ENCODE results near the gene SLCO1A2.

Gene SLCO1A2

DNA sequence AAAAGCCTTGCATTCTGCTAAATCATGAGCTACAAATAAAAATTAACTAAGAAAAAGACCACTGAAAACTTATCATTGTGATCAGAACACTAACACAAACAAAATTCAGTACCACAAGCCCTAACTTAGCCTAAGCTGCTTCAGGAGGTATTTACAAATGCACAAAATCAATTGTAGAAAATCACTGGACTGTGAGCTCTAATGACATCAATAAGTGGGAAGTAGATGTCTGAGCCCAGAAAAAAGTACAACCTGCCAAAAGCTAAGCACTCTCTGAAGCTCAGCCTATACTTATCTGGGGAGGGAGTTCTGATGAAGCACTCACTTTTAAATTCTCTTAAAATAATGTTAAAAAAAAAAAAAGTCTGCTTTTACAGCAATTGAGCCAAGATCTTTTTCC, 110.8 kb downstream of the SLCO1A2 start:
- Histone ChIP-seq H3K27me3 (ENCODE audit: control insufficient read depth in 1 of 2, insufficient read depth in 2 of 2, low read length in 2 of 2) (no peaks in the 10 kb centered on the region), H3K27ac (ENCODE audit: low read depth, low read length) (no peak overlapping the region), H3K9me3 (ENCODE audit: control insufficient read depth in 1 of 2, low read length in 2 of 2) (no peaks in the 10 kb centered on the region), H3K4me3 (ENCODE audit: low read depth in 1 of 2, low read length in 2 of 2) (no peak overlapping the region), H3K9ac (ENCODE audit: low read depth in 1 of 2, low read length in 2 of 2) (no peak overlapping the region), H3K4me1 (ENCODE audit: control insufficient read depth in 1 of 2, insufficient read depth in 2 of 2, low read length in 2 of 2) (no peaks in the 10 kb centered on the region), H3K36me3 (ENCODE audit: control insufficient read depth in 1 of 2, insufficient read depth in 2 of 2, low read length in 2 of 2) (no peaks in the 10 kb centered on the region)

- Histone ChIP-seq H3K9me3 (ENCODE audit: control insufficient read depth in 1 of 2, low read length in 2 of 2) (no peaks in the 10 kb centered on the region), H3K4me3 (ENCODE audit: low read depth in 1 of 2, low read length in 2 of 2) (no peak overlapping the region), H3K27ac (ENCODE audit: low read depth, low read length) (no peak overlapping the region), H3K27me3 (ENCODE audit: control insufficient read depth in 1 of 2, insufficient read depth in 2 of 2, low read length in 2 of 2) (no peaks in the 10 kb centered on the region), H3K36me3 (ENCODE audit: control insufficient read depth in 1 of 2, insufficient read depth in 2 of 2, low read length in 2 of 2) (no peaks in the 10 kb centered on the region), H3K9ac (ENCODE audit: low read depth in 1 of 2, low read length in 2 of 2) (no peak overlapping the region), H3K4me1 (ENCODE audit: control insufficient read depth in 1 of 2, insufficient read depth in 2 of 2, low read length in 2 of 2) (no peaks in the 10 kb centered on the region)
Measured at GRCh38 chr12:21221778-21222177, 112.9 kb downstream of the SLCO1A2 start.

GRCh38 chr12:21221072-21221471, 113.6 kb downstream of the SLCO1A2 start:
- Histone ChIP-seq H3K9me3 (ENCODE audit: control insufficient read depth in 1 of 2, low read length in 2 of 2) (no peaks in the 10 kb centered on the region), H3K4me3 (ENCODE audit: low read depth in 1 of 2, low read length in 2 of 2) (no peak overlapping the region), H3K27me3 (ENCODE audit: control insufficient read depth in 1 of 2, insufficient read depth in 2 of 2, low read length in 2 of 2) (no peaks in the 10 kb centered on the region), H3K27ac (ENCODE audit: low read depth, low read length) (no peak overlapping the region), H3K9ac (ENCODE audit: low read depth in 1 of 2, low read length in 2 of 2) (no peak overlapping the region), H3K4me1 (ENCODE audit: control insufficient read depth in 1 of 2, insufficient read depth in 2 of 2, low read length in 2 of 2) (no peaks in the 10 kb centered on the region), H3K36me3 (ENCODE audit: control insufficient read depth in 1 of 2, insufficient read depth in 2 of 2, low read length in 2 of 2) (no peaks in the 10 kb centered on the region)

GRCh38 chr12:21220266-21220665, 114.5 kb downstream of the SLCO1A2 start:
- Histone ChIP-seq H3K9ac (ENCODE audit: low read depth in 1 of 2, low read length in 2 of 2) (no peak overlapping the region), H3K9me3 (ENCODE audit: control insufficient read depth in 1 of 2, low read length in 2 of 2) (no peaks in the 10 kb centered on the region), H3K27me3 (ENCODE audit: control insufficient read depth in 1 of 2, insufficient read depth in 2 of 2, low read length in 2 of 2) (no peaks in the 10 kb centered on the region), H3K27ac (ENCODE audit: low read depth, low read length) (no peak overlapping the region), H3K36me3 (ENCODE audit: control insufficient read depth in 1 of 2, insufficient read depth in 2 of 2, low read length in 2 of 2) (no peaks in the 10 kb centered on the region), H3K4me3 (ENCODE audit: low read depth in 1 of 2, low read length in 2 of 2) (no peak overlapping the region), H3K4me1 (ENCODE audit: control insufficient read depth in 1 of 2, insufficient read depth in 2 of 2, low read length in 2 of 2) (no peaks in the 10 kb centered on the region)

DNA sequence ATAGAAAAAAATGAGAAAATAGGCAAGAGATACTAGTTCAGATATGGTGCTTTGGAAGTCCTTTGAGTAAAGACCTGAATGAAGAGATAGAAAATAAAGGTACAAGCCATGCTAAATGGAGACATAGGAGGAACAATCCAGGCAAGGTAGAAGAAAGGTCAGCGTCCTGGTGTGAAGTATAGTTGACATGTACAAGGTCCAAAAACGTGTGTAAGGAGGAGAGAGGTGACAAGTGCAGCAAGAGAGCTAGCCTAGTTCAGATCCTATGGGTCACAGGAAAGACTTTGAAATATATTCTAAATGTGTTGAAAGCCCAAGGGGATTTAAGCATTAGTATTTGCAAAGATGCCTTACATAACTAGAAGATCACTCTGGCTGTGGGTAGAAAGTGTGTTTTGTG, 115.5 kb downstream of the SLCO1A2 start:
- H3K36me3 ChIP-seq (ENCODE audit: control insufficient read depth in 1 of 2, insufficient read depth in 2 of 2, low read length in 2 of 2): no peaks in the 10 kb centered on the region
- no peaks in the 10 kb centered on the region for H3K27me3 ChIP-seq (ENCODE audit: control insufficient read depth in 1 of 2, insufficient read depth in 2 of 2, low read length in 2 of 2)
- H3K9ac ChIP-seq (ENCODE audit: low read depth in 1 of 2, low read length in 2 of 2): no peak overlapping the region
- no peaks in the 10 kb centered on the region for H3K9me3 ChIP-seq (ENCODE audit: control insufficient read depth in 1 of 2, low read length in 2 of 2)
- H3K27ac ChIP-seq (ENCODE audit: low read depth, low read length): no peak overlapping the region
- H3K4me1 ChIP-seq (ENCODE audit: control insufficient read depth in 1 of 2, insufficient read depth in 2 of 2, low read length in 2 of 2): no peaks in the 10 kb centered on the region
- H3K4me3 ChIP-seq (ENCODE audit: low read depth in 1 of 2, low read length in 2 of 2): no peak overlapping the region

All from duodenal mucosa (tissue), 2 donors.